Measurements from ENCODE around the gene EI24. TPM values are rescaled to one million over a fixed set of nuclear protein-coding genes. Genes with fewer than 3 reads are reported as not detected.

The EI24 gene
- total RNA-seq, 1 donor from 2014 or later, result 114 TPM

DNA sequence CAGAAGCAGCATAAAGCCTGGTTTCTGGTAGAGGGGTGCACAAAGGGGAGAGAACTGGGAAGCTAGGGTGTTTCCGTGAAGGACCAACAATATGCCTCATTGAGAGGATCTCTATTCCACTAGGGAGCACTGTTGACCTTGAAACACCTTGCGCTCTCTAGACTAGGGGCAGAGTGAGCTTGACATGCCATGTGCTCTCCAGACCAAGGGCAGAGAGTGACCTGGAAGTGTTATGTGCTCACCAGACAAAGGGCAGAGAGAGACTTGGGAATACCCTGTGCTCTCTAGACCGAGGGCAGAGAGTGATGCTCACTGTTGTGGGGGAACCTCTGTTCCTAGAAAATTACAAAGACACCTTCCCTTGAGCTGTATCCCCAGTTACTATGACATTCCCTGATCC, 15.2 kb upstream of the EI24 start:
- H3K27me3 Mint-ChIP-seq (ENCODE audit: low read depth), result peaks cover 4% of the 10 kb centered on the region
- H3K4me3 Mint-ChIP-seq, result no peak overlapping the region
- no peaks in the 10 kb centered on the region for H3K4me1 Mint-ChIP-seq
- DNase-seq (ENCODE audit: low read depth, low spot score), result no peak
- TF ChIP-seq, protein P1, sequence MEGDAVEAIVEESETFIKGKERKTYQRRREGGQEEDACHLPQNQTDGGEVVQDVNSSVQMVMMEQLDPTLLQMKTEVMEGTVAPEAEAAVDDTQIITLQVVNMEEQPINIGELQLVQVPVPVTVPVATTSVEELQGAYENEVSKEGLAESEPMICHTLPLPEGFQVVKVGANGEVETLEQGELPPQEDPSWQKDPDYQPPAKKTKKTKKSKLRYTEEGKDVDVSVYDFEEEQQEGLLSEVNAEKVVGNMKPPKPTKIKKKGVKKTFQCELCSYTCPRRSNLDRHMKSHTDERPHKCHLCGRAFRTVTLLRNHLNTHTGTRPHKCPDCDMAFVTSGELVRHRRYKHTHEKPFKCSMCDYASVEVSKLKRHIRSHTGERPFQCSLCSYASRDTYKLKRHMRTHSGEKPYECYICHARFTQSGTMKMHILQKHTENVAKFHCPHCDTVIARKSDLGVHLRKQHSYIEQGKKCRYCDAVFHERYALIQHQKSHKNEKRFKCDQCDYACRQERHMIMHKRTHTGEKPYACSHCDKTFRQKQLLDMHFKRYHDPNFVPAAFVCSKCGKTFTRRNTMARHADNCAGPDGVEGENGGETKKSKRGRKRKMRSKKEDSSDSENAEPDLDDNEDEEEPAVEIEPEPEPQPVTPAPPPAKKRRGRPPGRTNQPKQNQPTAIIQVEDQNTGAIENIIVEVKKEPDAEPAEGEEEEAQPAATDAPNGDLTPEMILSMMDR (conservative IDR thresholded peaks at IDR 0.05), result no peak
- H3K9me3 Mint-ChIP-seq, result peaks cover 24% of the 10 kb centered on the region
- no peak overlapping the region for H3K27ac Mint-ChIP-seq (ENCODE audit: unreplicated experiment)
- peaks cover 29% of the 10 kb centered on the region for H3K36me3 Mint-ChIP-seq (ENCODE audit: low read depth)

DNA sequence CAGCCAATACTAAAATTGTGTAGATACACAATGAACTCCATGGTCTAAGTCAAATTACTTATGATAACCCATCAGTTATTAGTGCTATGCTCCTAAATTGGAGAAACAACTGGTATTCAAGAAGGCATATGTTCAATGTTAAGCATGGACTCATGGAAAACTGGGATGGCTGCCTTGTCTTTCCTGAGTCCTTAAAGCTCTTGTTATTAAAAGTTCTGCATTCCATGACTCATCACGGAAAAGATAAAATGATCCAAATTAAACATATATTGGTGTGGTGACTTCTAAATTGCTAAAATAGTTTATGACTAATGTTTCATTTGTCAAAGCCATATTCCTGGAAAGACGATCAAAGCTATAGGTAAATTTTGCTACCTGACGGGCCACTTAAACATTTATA, 9.4 kb upstream of the EI24 start:
- H3K27ac Mint-ChIP-seq (ENCODE audit: unreplicated experiment), result no peak overlapping the region
- peaks cover 11% of the 10 kb centered on the region for H3K9me3 Mint-ChIP-seq
- H3K36me3 Mint-ChIP-seq (ENCODE audit: low read depth), result peaks cover 9% of the 10 kb centered on the region
- no peak for DNase-seq (ENCODE audit: low read depth, low spot score)
- H3K27me3 Mint-ChIP-seq (ENCODE audit: low read depth), result peaks cover 4% of the 10 kb centered on the region
- H3K4me1 Mint-ChIP-seq, result no peaks in the 10 kb centered on the region
- TF ChIP-seq, protein P1 (conservative IDR thresholded peaks at IDR 0.05), result no peak
- H3K4me3 Mint-ChIP-seq, result no peak overlapping the region

DNA sequence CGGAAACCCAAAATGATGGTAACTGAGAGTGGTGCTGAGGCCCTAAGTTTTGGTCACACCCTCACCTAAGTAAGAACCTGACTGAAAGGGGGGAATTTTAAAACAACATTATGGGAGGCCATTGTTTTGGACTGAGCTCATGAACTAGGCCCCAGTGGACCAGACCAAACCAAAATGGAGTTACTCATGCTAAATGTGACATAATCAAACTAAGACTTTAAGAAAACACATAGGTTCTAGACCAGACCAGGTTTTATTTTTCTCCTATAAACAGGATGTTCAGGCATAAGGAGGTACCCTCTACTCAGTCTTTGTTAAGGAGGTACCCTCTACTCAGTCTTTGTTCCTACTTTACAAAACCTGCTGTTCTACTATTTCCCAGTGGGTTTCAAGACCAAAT, 7.4 kb upstream of the EI24 start:
- TF ChIP-seq, protein P1 (conservative IDR thresholded peaks at IDR 0.05), result no peak
- H3K36me3 Mint-ChIP-seq (ENCODE audit: low read depth), result peaks cover 2% of the 10 kb centered on the region
- peaks cover 6% of the 10 kb centered on the region for H3K9me3 Mint-ChIP-seq
- H3K27me3 Mint-ChIP-seq (ENCODE audit: low read depth), result peaks cover 4% of the 10 kb centered on the region
- no peak overlapping the region for H3K27ac Mint-ChIP-seq (ENCODE audit: unreplicated experiment)
- H3K4me3 Mint-ChIP-seq, result no peak overlapping the region
- DNase-seq (ENCODE audit: low read depth, low spot score), result no peak
- H3K4me1 Mint-ChIP-seq, result no peaks in the 10 kb centered on the region

DNA sequence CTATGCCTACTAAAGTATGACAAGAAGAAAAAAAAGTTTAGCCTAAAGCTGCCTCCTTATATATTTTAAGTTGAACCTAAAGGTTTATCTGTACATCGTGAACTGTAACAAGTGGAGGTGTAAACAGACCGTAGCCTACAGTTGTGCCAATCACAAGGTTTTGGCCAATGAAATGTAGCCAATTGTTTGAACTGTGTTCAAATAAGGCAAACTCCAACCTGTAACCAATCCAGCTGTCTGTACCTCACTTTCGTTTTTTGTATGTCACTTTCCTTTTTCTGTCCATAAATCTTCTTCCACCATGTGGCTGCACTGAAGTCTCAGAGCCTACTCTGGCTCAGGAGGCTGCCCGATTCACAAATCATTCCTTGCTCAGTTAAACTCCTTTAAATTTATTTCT, 6.8 kb upstream of the EI24 start:
- H3K4me3 Mint-ChIP-seq, result no peak overlapping the region
- peaks cover 6% of the 10 kb centered on the region for H3K9me3 Mint-ChIP-seq
- TF ChIP-seq, protein P1 (conservative IDR thresholded peaks at IDR 0.05), result no peak
- H3K4me1 Mint-ChIP-seq, result no peaks in the 10 kb centered on the region
- DNase-seq (ENCODE audit: low read depth, low spot score), result no peak
- no peak overlapping the region for H3K27ac Mint-ChIP-seq (ENCODE audit: unreplicated experiment)
- no peaks in the 10 kb centered on the region for H3K36me3 Mint-ChIP-seq (ENCODE audit: low read depth)
- H3K27me3 Mint-ChIP-seq (ENCODE audit: low read depth), result no peaks in the 10 kb centered on the region

DNA sequence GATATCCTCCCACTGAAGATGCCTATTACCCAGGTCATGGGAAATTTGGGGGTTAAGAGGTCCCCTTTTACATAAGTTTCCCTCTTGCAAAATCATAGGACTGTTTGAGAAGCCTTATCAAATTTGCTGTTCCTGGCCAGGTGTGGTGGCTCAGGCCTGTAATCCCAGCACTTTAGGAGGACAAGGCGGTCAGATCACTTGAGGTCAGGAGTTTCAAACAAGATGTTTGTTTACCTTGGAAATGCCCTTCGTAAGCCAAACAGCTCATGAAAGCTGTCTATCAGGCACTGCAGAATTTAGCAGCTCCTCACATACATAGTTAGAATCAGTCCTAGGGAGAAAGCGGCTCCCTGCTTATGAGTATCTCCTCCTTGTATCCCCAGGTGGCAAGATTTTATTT, 4.9 kb upstream of the EI24 start:
- Mint-ChIP-seq H3K27ac (ENCODE audit: unreplicated experiment) (no peak overlapping the region), H3K4me1 (no peaks in the 10 kb centered on the region), H3K9me3 (peaks cover 6% of the 10 kb centered on the region), H3K36me3 (ENCODE audit: low read depth) (no peaks in the 10 kb centered on the region), H3K27me3 (ENCODE audit: low read depth) (no peaks in the 10 kb centered on the region), H3K4me3 (no peak overlapping the region)
- DNase-seq (ENCODE audit: low read depth, low spot score), result no peak
- TF ChIP-seq, protein P1 (conservative IDR thresholded peaks at IDR 0.05), result no peak

DNA sequence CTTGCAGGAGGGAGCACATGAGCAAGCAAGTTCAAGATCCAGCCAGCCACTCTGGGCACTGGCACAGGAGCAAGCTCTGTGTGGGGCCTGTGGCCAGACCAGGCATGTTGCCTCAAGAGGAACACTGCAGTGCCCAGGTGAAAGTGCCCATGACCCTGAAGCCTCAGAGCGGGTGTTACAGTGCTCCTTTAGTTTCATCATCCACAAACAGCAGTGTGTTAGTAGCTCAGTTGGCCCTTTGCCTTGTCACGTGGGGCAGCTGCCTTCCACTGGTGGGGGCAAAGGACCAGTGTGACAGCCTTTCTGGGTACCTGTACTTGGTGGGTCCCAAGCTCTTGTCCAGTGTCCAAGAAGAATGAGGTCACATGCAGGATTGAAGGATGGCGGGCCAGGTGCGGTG, 3.0 kb upstream of the EI24 start:
- peaks cover 14% of the 10 kb centered on the region for H3K4me1 Mint-ChIP-seq
- no peaks in the 10 kb centered on the region for H3K27me3 Mint-ChIP-seq (ENCODE audit: low read depth)
- peak overlapping the region; percentile 54 for H3K4me3 Mint-ChIP-seq
- TF ChIP-seq, protein P1 (conservative IDR thresholded peaks at IDR 0.05), result no peak
- H3K27ac Mint-ChIP-seq (ENCODE audit: unreplicated experiment), result no peak overlapping the region
- no peaks in the 10 kb centered on the region for H3K36me3 Mint-ChIP-seq (ENCODE audit: low read depth)
- DNase-seq (ENCODE audit: low read depth, low spot score), result no peak
- peaks cover 3% of the 10 kb centered on the region for H3K9me3 Mint-ChIP-seq
